CD8-positive, alpha-beta memory T cell (primary cell): Measurements from ENCODE around the gene TIMM22. TPM values are rescaled to one million over a fixed set of nuclear protein-coding genes. Genes with fewer than 3 reads are reported as not detected.
A peak's percentile ranks its signal among the peaks of the same experiment; 100 is the strongest.

ENCODE experiments used
- CTCF ChIA-PET: fragments of 350-600 bp; sonication (Branson Sonifier 250); formaldehyde crosslinking; loops from one replicate; lab custom pipeline; 2021; ENCODE audit warnings: antibody characterized with exemption; lab: Charles Lee
- POLR2A ChIA-PET: fragments of 350-600 bp; sonication (Branson Sonifier 250); formaldehyde crosslinking; loops from one replicate; lab custom pipeline; 2021; ENCODE audit warnings: antibody characterized with exemption; lab: Charles Lee
- DNase-seq, 5 donors: peaks; one replicate each; pipeline versions ENCODE4 v3.0.0 to v3.0.0-alpha.2; 2020 to 2022; ENCODE audit warnings: mixed read lengths in 1 of 5
- H3K27ac ChIP-seq: one replicate; pipeline ENCODE4 v1.7.0; 2013; ENCODE audit warnings: low read depth, mild to moderate bottlenecking, low read length, moderate library complexity
- H3K27me3 ChIP-seq: 2 replicates; pipeline ENCODE4 v1.7.0; 2013; ENCODE audit warnings: low read length, mild to moderate bottlenecking; ENCODE audit not compliant: insufficient read depth, poor library complexity, severe bottlenecking
- H3K36me3 ChIP-seq: 2 replicates; pipeline ENCODE4 v1.7.0; 2013; ENCODE audit warnings: mild to moderate bottlenecking, low read length, moderate library complexity; ENCODE audit not compliant: insufficient read depth
- H3K4me1 ChIP-seq: 2 replicates; pipeline ENCODE4 v1.7.0; 2013; ENCODE audit warnings: mild to moderate bottlenecking, low read length, moderate library complexity; ENCODE audit not compliant: insufficient read depth
- H3K4me3 ChIP-seq: 2 replicates; pipeline ENCODE4 v1.7.0; 2013; ENCODE audit warnings: mild to moderate bottlenecking, low read length
- H3K9me3 ChIP-seq: 2 replicates; pipeline ENCODE4 v1.7.0; 2013; ENCODE audit warnings: mild to moderate bottlenecking, low read length
- H3K27ac Mint-ChIP-seq, 8 donors: one replicate each; pipeline ENCODE4 v1.8.0; 2020 to 2021; ENCODE audit warnings: mixed read lengths in 8 of 8, mild to moderate bottlenecking in 6 of 8, inconsistent platforms in 3 of 8, moderate library complexity in 3 of 8
- H3K27me3 Mint-ChIP-seq, 2 donors: one replicate each; pipeline ENCODE4 v1.8.0; 2020 to 2021; ENCODE audit warnings: mixed read lengths in 2 of 2, mild to moderate bottlenecking in 1 of 2, moderate library complexity in 1 of 2
- H3K36me3 Mint-ChIP-seq, 3 donors: one replicate each; pipeline ENCODE4 v1.8.0; 2020 to 2021; ENCODE audit warnings: mixed read lengths in 3 of 3, inconsistent platforms in 1 of 3, mild to moderate bottlenecking in 1 of 3
- H3K4me1 Mint-ChIP-seq, 3 donors: one replicate each; pipeline ENCODE4 v1.8.0; 2020 to 2021; ENCODE audit warnings: mixed read lengths in 3 of 3, inconsistent platforms in 1 of 3, mild to moderate bottlenecking in 1 of 3
- H3K4me3 Mint-ChIP-seq, 7 donors: one replicate each; pipeline ENCODE4 v1.8.0; 2020 to 2021; ENCODE audit warnings: mixed read lengths in 7 of 7, mild to moderate bottlenecking in 6 of 7, moderate library complexity in 4 of 7, inconsistent platforms in 2 of 7
- H3K9me3 Mint-ChIP-seq, 5 donors: one replicate each; pipeline ENCODE4 v1.8.0; 2020 to 2022; ENCODE audit warnings: mixed read lengths in 5 of 5, mild to moderate bottlenecking in 3 of 5, moderate library complexity in 2 of 5, inconsistent platforms in 1 of 5
- polyA plus RNA-seq: library from polyadenylated mRNA; unstranded; fragments of 300-500 nt; fragmentation: Illumina TruSeq; gene quantifications from one replicate; pipeline ENCODE4 v1.2.3, GENCODE V29; 2021
- total RNA-seq, 2 experiments: library from RNA; stranded (reverse); gene quantifications; one replicate each; pipeline ENCODE4 v1.2.3, GENCODE V29; 2021

TIMM22 gene
- total and polyA plus RNA-seq, 3 experiments from 2014 or later = 19.9 to 29.2 (median 21.5) TPM

GRCh38 chr17:1022278-1023024 lies 25.5 kb downstream of the TIMM22 start:
- CTCF ChIA-PET = no interaction called here
- H3K9me3 Mint-ChIP-seq = no peaks in the 10 kb centered on the region

GRCh38 chr17:1024076-1024475 lies 27.1 kb downstream of the TIMM22 start:
- no peaks in the 10 kb centered on the region for H3K27me3 Mint-ChIP-seq
- no peaks in the 10 kb centered on the region for H3K36me3 ChIP-seq
- ChIA-PET CTCF (no interaction called here), POLR2A (no interaction called here)
- DNase-seq = no peak
- no peaks in the 10 kb centered on the region for H3K4me1 ChIP-seq
- peaks cover 0 to 5% (median 4%) of the 10 kb centered on the region in 3 donors for H3K4me1 Mint-ChIP-seq
- H3K27me3 ChIP-seq = no peaks in the 10 kb centered on the region
- H3K4me3 ChIP-seq = no peak overlapping the region
- H3K9me3 Mint-ChIP-seq = no peaks in the 10 kb centered on the region
- H3K4me3 Mint-ChIP-seq = no peak overlapping the region
- H3K27ac Mint-ChIP-seq = no peak overlapping the region
- H3K9me3 ChIP-seq = no peaks in the 10 kb centered on the region
- no peak overlapping the region for H3K27ac ChIP-seq
- peaks cover 0 to 31% (median 2%) of the 10 kb centered on the region in 3 donors for H3K36me3 Mint-ChIP-seq

More at GRCh38 chr17:1022278-1023024, 25.5 kb downstream of the TIMM22 start:
- H3K27ac Mint-ChIP-seq = no peak overlapping the region
- H3K4me1 Mint-ChIP-seq = peaks cover 0 to 5% (median 4%) of the 10 kb centered on the region in 3 donors
- POLR2A ChIA-PET = no interaction called here
- no peaks in the 10 kb centered on the region for H3K27me3 ChIP-seq
- no peaks in the 10 kb centered on the region for H3K9me3 ChIP-seq
- no peak overlapping the region for H3K4me3 Mint-ChIP-seq
- no peaks in the 10 kb centered on the region for H3K4me1 ChIP-seq
- no peaks in the 10 kb centered on the region for H3K36me3 ChIP-seq
- H3K36me3 Mint-ChIP-seq = peaks cover 0 to 26% (median 0%) of the 10 kb centered on the region in 3 donors
- no peak overlapping the region for H3K27ac ChIP-seq
- H3K27me3 Mint-ChIP-seq = no peaks in the 10 kb centered on the region
- H3K4me3 ChIP-seq = no peak overlapping the region
- no peak for DNase-seq

- no peak overlapping the region for H3K4me3 Mint-ChIP-seq
- peaks cover 0 to 31% (median 2%) of the 10 kb centered on the region in 3 donors for H3K36me3 Mint-ChIP-seq
- DNase-seq = no peak
- peak overlapping the region in 2 of 8 donors; percentile 64 to 86 for H3K27ac Mint-ChIP-seq
- H3K27me3 Mint-ChIP-seq = no peaks in the 10 kb centered on the region
- Histone ChIP-seq H3K27ac (no peak overlapping the region), H3K4me1 (no peaks in the 10 kb centered on the region), H3K4me3 (no peak overlapping the region), H3K9me3 (no peaks in the 10 kb centered on the region), H3K27me3 (no peaks in the 10 kb centered on the region), H3K36me3 (no peaks in the 10 kb centered on the region)
- CTCF ChIA-PET = no interaction called here
- H3K4me1 Mint-ChIP-seq = peaks cover 0 to 5% (median 4%) of the 10 kb centered on the region in 3 donors
- POLR2A ChIA-PET = no interaction called here
- H3K9me3 Mint-ChIP-seq = no peaks in the 10 kb centered on the region
These were observed 29.0 kb downstream of the TIMM22 start for GRCh38 chr17:1025733-1026598.

- Histone ChIP-seq H3K36me3 (no peaks in the 10 kb centered on the region), H3K9me3 (no peaks in the 10 kb centered on the region), H3K27ac (no peak overlapping the region), H3K27me3 (no peaks in the 10 kb centered on the region), H3K4me1 (no peaks in the 10 kb centered on the region), H3K4me3 (no peak overlapping the region)
- Mint-ChIP-seq H3K27me3 (no peaks in the 10 kb centered on the region), H3K36me3 (peaks cover 0 to 33% (median 2%) of the 10 kb centered on the region in 3 donors), H3K4me1 (peaks cover 0 to 5% (median 4%) of the 10 kb centered on the region in 3 donors), H3K9me3 (no peaks in the 10 kb centered on the region), H3K4me3 (no peak overlapping the region), H3K27ac (peak overlapping the region in 1 of 8 donors; percentile 14)
- CTCF ChIA-PET = no interaction called here
- POLR2A ChIA-PET = no interaction called here
- DNase-seq = no peak
These were observed 29.7 kb downstream of the TIMM22 start for GRCh38 chr17:1026599-1026975.

- POLR2A ChIA-PET = no interaction called here
- Histone ChIP-seq H3K4me1 (no peaks in the 10 kb centered on the region), H3K4me3 (no peak overlapping the region), H3K9me3 (no peaks in the 10 kb centered on the region), H3K27ac (no peak overlapping the region), H3K36me3 (no peaks in the 10 kb centered on the region), H3K27me3 (no peaks in the 10 kb centered on the region)
- Mint-ChIP-seq H3K4me3 (no peak overlapping the region), H3K27ac (no peak overlapping the region), H3K36me3 (peaks cover 0 to 33% (median 2%) of the 10 kb centered on the region in 3 donors), H3K4me1 (peaks cover 0 to 5% (median 4%) of the 10 kb centered on the region in 3 donors), H3K9me3 (no peaks in the 10 kb centered on the region), H3K27me3 (no peaks in the 10 kb centered on the region)
- DNase-seq = no peak
- CTCF ChIA-PET = no interaction called here
These were observed 30.1 kb downstream of the TIMM22 start for GRCh38 chr17:1027044-1027443.

GRCh38 chr17:1029196-1029921 lies 32.4 kb downstream of the TIMM22 start:
- Mint-ChIP-seq H3K9me3 (no peaks in the 10 kb centered on the region), H3K4me3 (no peak overlapping the region), H3K27ac (no peak overlapping the region), H3K4me1 (peaks cover 4 to 5% (median 4%) of the 10 kb centered on the region in 3 donors), H3K27me3 (no peaks in the 10 kb centered on the region), H3K36me3 (peaks cover 0 to 49% (median 2%) of the 10 kb centered on the region in 3 donors)
- CTCF ChIA-PET = no interaction called here
- no peaks in the 10 kb centered on the region for H3K36me3 ChIP-seq
- no peaks in the 10 kb centered on the region for H3K27me3 ChIP-seq
- DNase-seq = no peak
- H3K4me3 ChIP-seq = no peak overlapping the region
- H3K4me1 ChIP-seq = no peaks in the 10 kb centered on the region
- H3K9me3 ChIP-seq = no peaks in the 10 kb centered on the region
- POLR2A ChIA-PET = no interaction called here
- no peak overlapping the region for H3K27ac ChIP-seq

- Mint-ChIP-seq H3K27me3 (no peaks in the 10 kb centered on the region), H3K36me3 (peaks cover 0 to 54% (median 2%) of the 10 kb centered on the region in 3 donors), H3K9me3 (no peaks in the 10 kb centered on the region), H3K4me3 (no peak overlapping the region), H3K27ac (no peak overlapping the region), H3K4me1 (peaks cover 4 to 5% (median 4%) of the 10 kb centered on the region in 3 donors)
- Histone ChIP-seq H3K4me3 (no peak overlapping the region), H3K4me1 (no peaks in the 10 kb centered on the region), H3K36me3 (no peaks in the 10 kb centered on the region), H3K9me3 (no peaks in the 10 kb centered on the region), H3K27ac (no peak overlapping the region), H3K27me3 (no peaks in the 10 kb centered on the region)
- ChIA-PET CTCF (no interaction called here), POLR2A (interaction anchor here (0.6 kb wide), 1 partner anchor 142 kb away, joined by 6 read pairs; no protein-coding TSS in a partner anchor)
- no peak for DNase-seq
These were observed 33.2 kb downstream of the TIMM22 start for GRCh38 chr17:1029922-1030644.
